ENCODE results near the gene TACC2.
"Not testable (repeated sequence)": the region's sequence is repeated elsewhere in the genome, so short reads cannot be mapped to it uniquely, and the experiment has no call there.

DNA sequence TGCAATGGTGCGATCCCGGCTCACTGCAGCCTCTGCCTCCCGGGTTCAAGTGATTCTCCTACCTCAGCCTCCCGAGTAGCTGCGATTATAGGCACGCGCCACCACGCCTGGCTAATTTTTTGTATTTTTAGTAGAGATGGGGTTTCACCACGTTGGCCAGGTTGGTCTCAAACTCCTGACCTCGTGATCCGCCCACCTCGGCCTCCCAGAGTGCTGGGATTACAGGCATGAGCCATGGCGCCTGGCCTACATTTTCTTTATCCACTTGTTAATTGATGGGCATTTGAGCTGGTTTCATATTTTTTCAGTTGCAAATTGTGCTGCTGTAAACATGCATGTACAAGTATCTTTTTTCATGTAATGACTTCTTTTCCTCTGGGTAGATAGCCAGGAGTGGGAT lies 119.8 kb downstream of the TACC2 start:
- TF ChIP-seq, protein P1, sequence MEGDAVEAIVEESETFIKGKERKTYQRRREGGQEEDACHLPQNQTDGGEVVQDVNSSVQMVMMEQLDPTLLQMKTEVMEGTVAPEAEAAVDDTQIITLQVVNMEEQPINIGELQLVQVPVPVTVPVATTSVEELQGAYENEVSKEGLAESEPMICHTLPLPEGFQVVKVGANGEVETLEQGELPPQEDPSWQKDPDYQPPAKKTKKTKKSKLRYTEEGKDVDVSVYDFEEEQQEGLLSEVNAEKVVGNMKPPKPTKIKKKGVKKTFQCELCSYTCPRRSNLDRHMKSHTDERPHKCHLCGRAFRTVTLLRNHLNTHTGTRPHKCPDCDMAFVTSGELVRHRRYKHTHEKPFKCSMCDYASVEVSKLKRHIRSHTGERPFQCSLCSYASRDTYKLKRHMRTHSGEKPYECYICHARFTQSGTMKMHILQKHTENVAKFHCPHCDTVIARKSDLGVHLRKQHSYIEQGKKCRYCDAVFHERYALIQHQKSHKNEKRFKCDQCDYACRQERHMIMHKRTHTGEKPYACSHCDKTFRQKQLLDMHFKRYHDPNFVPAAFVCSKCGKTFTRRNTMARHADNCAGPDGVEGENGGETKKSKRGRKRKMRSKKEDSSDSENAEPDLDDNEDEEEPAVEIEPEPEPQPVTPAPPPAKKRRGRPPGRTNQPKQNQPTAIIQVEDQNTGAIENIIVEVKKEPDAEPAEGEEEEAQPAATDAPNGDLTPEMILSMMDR (IDR thresholded peaks at IDR 0.05): not testable (repeated sequence)
- TF ChIP-seq POLR2A, EP300 (IDR thresholded peaks at IDR 0.05): not testable (repeated sequence)

Data from tibial nerve (tissue), 4 donors.